Stimulated activated naive CD8-positive, alpha-beta T cell treated with anti-CD3 and anti-CD28 coated beads, Interleukin-15, amount 100 ng/mL, for 72 hours (primary cell): ENCODE results near the gene HDAC8.
"Not testable (repeated sequence)": the region's sequence is repeated elsewhere in the genome, so short reads cannot be mapped to it uniquely, and the experiment has no call there.

ENCODE experiments used
- ATAC-seq: fragments of 150-1000 bp; cut with Tn5 transposase; 2 replicates; pipeline ENCODE4 v1.10.0; 2021; ENCODE audit warnings: mild to moderate bottlenecking, moderate library complexity
- DNase-seq, 2 donors: peaks; one replicate each; pipeline ENCODE4 v3.0.0; 2021 to 2022
- H3K27ac Mint-ChIP-seq, 2 donors: one replicate each; pipeline ENCODE4 v1.8.0; 2022; ENCODE audit warnings: mild to moderate bottlenecking in 2 of 2, mixed read lengths in 2 of 2, moderate library complexity in 2 of 2
- H3K27me3 Mint-ChIP-seq: one replicate; pipeline ENCODE4 v1.8.0; 2022; ENCODE audit warnings: mixed read lengths
- H3K4me1 Mint-ChIP-seq: one replicate; pipeline ENCODE4 v1.8.0; 2022; ENCODE audit warnings: mild to moderate bottlenecking, mixed read lengths
- H3K4me3 Mint-ChIP-seq, 2 donors: one replicate each; pipeline ENCODE4 v1.8.0; 2022; ENCODE audit warnings: mild to moderate bottlenecking in 2 of 2, mixed read lengths in 2 of 2, moderate library complexity in 1 of 2
- H3K9me3 Mint-ChIP-seq, 2 donors: one replicate each; pipeline ENCODE4 v1.8.0; 2022; ENCODE audit warnings: mixed read lengths in 2 of 2

The HDAC8 gene

GRCh38 chrX:72436010-72436409 lies 136.6 kb downstream of the HDAC8 start:
- DNase-seq (no peak), ATAC-seq (no peak)
- Mint-ChIP-seq H3K27me3 (no peaks in the 10 kb centered on the region), H3K27ac (no peak overlapping the region), H3K4me1 (no peaks in the 10 kb centered on the region), H3K9me3 (peaks cover 10 to 40% of the 10 kb centered on the region in 2 donors), H3K4me3 (no peak overlapping the region)

- Mint-ChIP-seq H3K4me1 (no peaks in the 10 kb centered on the region), H3K27ac (no peak overlapping the region), H3K4me3 (no peak overlapping the region), H3K9me3 (peaks cover 0 to 3% of the 10 kb centered on the region in 2 donors), H3K27me3 (no peaks in the 10 kb centered on the region)
- ATAC-seq (no peak), DNase-seq (no peak)
Measured at GRCh38 chrX:72430405-72430968, 142.2 kb downstream of the HDAC8 start.

GRCh38 chrX:72421797-72422196 lies 150.8 kb downstream of the HDAC8 start:
- Mint-ChIP-seq H3K27ac (no peak overlapping the region), H3K27me3 (no peaks in the 10 kb centered on the region), H3K9me3 (peaks cover 5 to 12% of the 10 kb centered on the region in 2 donors), H3K4me3 (no peak overlapping the region), H3K4me1 (no peaks in the 10 kb centered on the region)
- ATAC-seq (no peak), DNase-seq (no peak)

GRCh38 chrX:72409993-72410392 lies 162.7 kb downstream of the HDAC8 start:
- peak overlapping the region in 1 of 2 donors; percentile 89 for H3K27ac Mint-ChIP-seq

GRCh38 chrX:72408885-72409284 lies 163.8 kb downstream of the HDAC8 start:
- Mint-ChIP-seq H3K4me1 (no peaks in the 10 kb centered on the region), H3K4me3 (no peak overlapping the region), H3K9me3 (no peaks in the 10 kb centered on the region), H3K27me3 (no peaks in the 10 kb centered on the region), H3K27ac (no peak overlapping the region)
- DNase-seq, result no peak
- ATAC-seq, result no peak

More at GRCh38 chrX:72409993-72410392, 162.7 kb downstream of the HDAC8 start:
- H3K4me1 Mint-ChIP-seq, result no peaks in the 10 kb centered on the region
- peaks cover 0 to 7% of the 10 kb centered on the region in 2 donors for H3K9me3 Mint-ChIP-seq
- no peak for DNase-seq
- no peaks in the 10 kb centered on the region for H3K27me3 Mint-ChIP-seq
- no peak for ATAC-seq
- no peak overlapping the region for H3K4me3 Mint-ChIP-seq

GRCh38 chrX:72405136-72405535 lies 167.5 kb downstream of the HDAC8 start:
- not testable (repeated sequence) for H3K27me3 Mint-ChIP-seq

GRCh38 chrX:72402614-72403013 lies 170.0 kb downstream of the HDAC8 start:
- no peak for DNase-seq
- Mint-ChIP-seq H3K27ac (no peak overlapping the region), H3K27me3 (no peaks in the 10 kb centered on the region), H3K4me3 (no peak overlapping the region), H3K9me3 (no peaks in the 10 kb centered on the region), H3K4me1 (no peaks in the 10 kb centered on the region)
- no peak for ATAC-seq

More at GRCh38 chrX:72405136-72405535, 167.5 kb downstream of the HDAC8 start:
- H3K9me3 Mint-ChIP-seq, H3K27ac Mint-ChIP-seq, H3K4me1 Mint-ChIP-seq, DNase-seq, H3K4me3 Mint-ChIP-seq, ATAC-seq: not testable (repeated sequence)

GRCh38 chrX:72399816-72400215 lies 172.8 kb downstream of the HDAC8 start:
- H3K9me3 Mint-ChIP-seq, result no peaks in the 10 kb centered on the region
- no peak for ATAC-seq
- no peak overlapping the region for H3K4me3 Mint-ChIP-seq
- H3K27ac Mint-ChIP-seq, result no peak overlapping the region
- no peaks in the 10 kb centered on the region for H3K4me1 Mint-ChIP-seq
- H3K27me3 Mint-ChIP-seq, result no peaks in the 10 kb centered on the region
- DNase-seq, result no peak

- Mint-ChIP-seq H3K27ac (no peak overlapping the region), H3K4me1 (no peaks in the 10 kb centered on the region), H3K9me3 (no peaks in the 10 kb centered on the region), H3K27me3 (no peaks in the 10 kb centered on the region), H3K4me3 (no peak overlapping the region)
- DNase-seq (no peak), ATAC-seq (no peak)
Measured at GRCh38 chrX:72396117-72396516, 176.5 kb downstream of the HDAC8 start.

- H3K9me3 Mint-ChIP-seq, result no peaks in the 10 kb centered on the region
- H3K27me3 Mint-ChIP-seq, result no peaks in the 10 kb centered on the region
- DNase-seq, result no peak
- H3K4me1 Mint-ChIP-seq, result no peaks in the 10 kb centered on the region
- no peak for ATAC-seq
- H3K27ac Mint-ChIP-seq, result no peak overlapping the region
- H3K4me3 Mint-ChIP-seq, result no peak overlapping the region
Measured at GRCh38 chrX:72395237-72395636, 177.4 kb downstream of the HDAC8 start.

GRCh38 chrX:72394518-72395170 lies 178.0 kb downstream of the HDAC8 start:
- DNase-seq (no peak), ATAC-seq (no peak)
- Mint-ChIP-seq H3K27me3 (no peaks in the 10 kb centered on the region), H3K4me1 (no peaks in the 10 kb centered on the region), H3K27ac (no peak overlapping the region), H3K9me3 (no peaks in the 10 kb centered on the region), H3K4me3 (no peak overlapping the region)

GRCh38 chrX:72393836-72394517 lies 178.7 kb downstream of the HDAC8 start:
- H3K4me1 Mint-ChIP-seq, result no peaks in the 10 kb centered on the region
- H3K27me3 Mint-ChIP-seq, result no peaks in the 10 kb centered on the region
- no peak overlapping the region for H3K4me3 Mint-ChIP-seq
- no peak overlapping the region for H3K27ac Mint-ChIP-seq
- DNase-seq, result no peak
- no peak for ATAC-seq
- no peaks in the 10 kb centered on the region for H3K9me3 Mint-ChIP-seq

- Mint-ChIP-seq H3K27ac (no peak overlapping the region), H3K27me3 (no peaks in the 10 kb centered on the region), H3K9me3 (no peaks in the 10 kb centered on the region), H3K4me1 (no peaks in the 10 kb centered on the region), H3K4me3 (no peak overlapping the region)
- ATAC-seq, result no peak
- no peak for DNase-seq
Measured at GRCh38 chrX:72392816-72393800, 179.5 kb downstream of the HDAC8 start.

- H3K27ac Mint-ChIP-seq, result no peak overlapping the region
- H3K4me1 Mint-ChIP-seq, result no peaks in the 10 kb centered on the region
- DNase-seq, result no peak
- H3K27me3 Mint-ChIP-seq, result no peaks in the 10 kb centered on the region
- no peak overlapping the region for H3K4me3 Mint-ChIP-seq
- ATAC-seq, result no peak
- H3K9me3 Mint-ChIP-seq, result no peaks in the 10 kb centered on the region
Measured at GRCh38 chrX:72392042-72392441, 180.6 kb downstream of the HDAC8 start.

GRCh38 chrX:72387247-72387646 lies 185.4 kb downstream of the HDAC8 start:
- H3K27ac Mint-ChIP-seq, result no peak overlapping the region
- no peak for DNase-seq
- no peak for ATAC-seq
- no peaks in the 10 kb centered on the region for H3K4me1 Mint-ChIP-seq
- no peak overlapping the region for H3K4me3 Mint-ChIP-seq
- H3K9me3 Mint-ChIP-seq, result no peaks in the 10 kb centered on the region
- no peaks in the 10 kb centered on the region for H3K27me3 Mint-ChIP-seq
